Stimulated activated CD4-positive, alpha-beta T cell treated with anti-CD3 and anti-CD28 coated beads, Interleukin-1b, Interleukin-23, amount 100 ng/mL, for 4 hours (primary cell): Measurements from ENCODE around the gene TBX20.
"Not testable (repeated sequence)": the region's sequence is repeated elsewhere in the genome, so short reads cannot be mapped to it uniquely, and the experiment has no call there.

Source experiments
- DNase-seq, 2 donors: peaks; one replicate each; pipeline ENCODE4 v3.0.0-alpha.2; 2020; ENCODE audit warnings: low read depth in 2 of 2

The TBX20 gene

GRCh38 chr7:35161059-35161740 is 92.7 kb downstream of the TBX20 start:
- DNase-seq = not testable (repeated sequence)
